Middle frontal gyrus (tissue), 1 donor: ENCODE results near the gene CNNM4.

Experiments used
- DNase-seq: peaks from one replicate; pipeline ENCODE4 v3.0.0-alpha.2; 2015; ENCODE audit warnings: low spot score; ENCODE audit errors: extremely low spot score

CNNM4 gene

GRCh38 chr2:96758987-96759386 is 1.7 kb upstream of the CNNM4 start:
- no peak for DNase-seq

GRCh38 chr2:96759548-96759947 is 1.2 kb upstream of the CNNM4 start:
- DNase-seq = no peak

DNA sequence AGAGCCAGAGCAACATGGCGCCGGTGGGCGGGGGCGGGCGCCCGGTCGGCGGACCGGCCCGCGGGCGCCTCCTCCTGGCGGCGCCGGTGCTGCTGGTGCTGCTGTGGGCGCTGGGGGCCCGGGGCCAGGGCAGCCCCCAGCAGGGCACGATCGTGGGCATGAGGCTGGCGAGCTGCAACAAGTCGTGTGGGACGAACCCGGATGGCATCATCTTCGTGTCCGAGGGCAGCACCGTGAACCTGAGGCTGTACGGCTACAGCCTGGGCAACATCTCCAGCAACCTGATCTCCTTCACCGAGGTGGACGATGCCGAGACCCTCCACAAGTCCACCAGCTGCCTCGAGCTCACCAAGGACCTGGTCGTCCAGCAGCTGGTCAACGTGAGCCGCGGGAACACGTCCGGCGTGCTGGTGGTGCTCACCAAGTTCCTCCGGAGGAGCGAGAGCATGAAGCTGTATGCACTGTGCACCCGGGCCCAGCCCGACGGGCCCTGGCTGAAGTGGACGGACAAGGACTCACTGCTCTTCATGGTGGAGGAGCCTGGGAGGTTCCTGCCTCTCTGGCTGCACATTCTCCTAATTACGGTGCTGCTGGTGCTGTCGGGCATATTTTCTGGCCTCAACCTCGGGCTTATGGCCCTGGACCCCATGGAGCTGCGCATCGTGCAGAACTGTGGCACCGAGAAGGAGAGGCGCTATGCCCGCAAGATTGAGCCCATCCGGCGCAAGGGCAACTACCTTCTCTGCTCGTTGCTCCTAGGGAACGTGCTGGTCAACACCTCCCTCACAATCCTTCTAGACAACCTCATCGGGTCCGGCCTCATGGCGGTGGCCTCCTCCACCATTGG is 507 bp downstream of the CNNM4 start:
- no peak for DNase-seq

DNA sequence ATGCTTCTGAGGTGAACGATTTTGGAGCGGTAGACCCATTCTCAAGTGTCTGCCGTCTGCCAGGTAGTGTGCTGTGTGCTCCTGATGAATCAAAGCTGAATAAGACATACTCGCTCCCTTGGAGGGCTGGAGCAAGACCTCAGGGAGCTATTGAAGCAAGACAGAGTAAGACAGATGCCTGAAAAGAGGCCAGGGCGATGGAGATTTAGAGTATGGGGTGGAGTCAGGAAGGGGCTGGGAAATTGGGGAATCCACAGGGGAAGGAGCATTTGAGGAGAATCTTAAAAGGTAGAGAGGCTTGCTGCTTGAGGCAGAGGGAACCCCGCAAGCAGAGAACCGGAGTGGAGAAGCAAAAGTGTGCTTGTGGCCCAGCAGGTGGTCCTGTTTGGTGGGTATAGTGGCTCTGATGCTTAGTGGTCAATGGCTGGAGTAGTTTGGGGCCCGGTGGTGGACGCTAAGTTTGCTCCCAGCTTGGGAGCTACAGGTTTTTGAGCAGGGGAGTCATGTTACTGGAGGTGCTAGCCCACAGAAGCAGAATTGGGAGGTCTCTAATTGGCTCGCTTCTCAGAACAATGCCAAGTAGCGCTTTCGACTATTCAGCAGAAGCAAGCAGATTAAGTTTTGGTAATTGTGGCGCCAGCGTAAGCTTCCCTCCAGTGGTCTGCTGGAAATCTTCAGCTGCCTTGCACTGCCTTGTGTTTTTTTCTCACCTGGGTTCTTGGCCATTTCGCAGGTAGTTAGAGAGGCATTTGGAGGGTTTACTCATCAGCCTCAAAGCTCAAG is 2.0 kb downstream of the CNNM4 start:
- no peak for DNase-seq

- no peak for DNase-seq
Observed at GRCh38 chr2:96763511-96764252, 3.0 kb downstream of the CNNM4 start.

- DNase-seq = no peak
Observed at GRCh38 chr2:96764253-96764637, 3.5 kb downstream of the CNNM4 start.

- DNase-seq = no peak
Observed at GRCh38 chr2:96767135-96767871, 6.6 kb downstream of the CNNM4 start.

DNA sequence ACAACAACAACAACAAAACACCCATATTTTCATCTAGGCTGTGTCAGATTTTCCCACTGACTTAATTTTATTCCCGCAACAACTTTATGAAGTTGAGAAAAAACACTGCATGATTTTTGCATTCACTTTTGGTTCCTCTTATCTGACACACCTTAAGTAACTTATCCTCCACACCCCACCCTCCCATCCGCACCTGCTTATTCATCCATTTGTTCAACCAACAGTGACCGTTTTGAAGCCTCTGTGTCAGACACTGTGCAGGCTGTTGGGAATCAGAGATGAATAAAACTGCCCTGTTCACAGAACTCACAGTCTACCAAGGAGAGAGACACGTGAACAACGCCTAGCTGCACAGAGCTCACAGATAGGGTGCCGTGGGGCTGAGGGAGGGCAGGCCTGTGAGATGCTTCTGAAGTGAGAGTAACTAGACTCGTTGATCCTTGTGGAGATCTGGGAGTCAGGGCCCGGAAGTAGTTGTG is 7.4 kb downstream of the CNNM4 start:
- DNase-seq = no peak

- no peak for DNase-seq
Observed at GRCh38 chr2:96769814-96770213, 9.1 kb downstream of the CNNM4 start.

GRCh38 chr2:96770442-96771202 is 9.9 kb downstream of the CNNM4 start:
- no peak for DNase-seq

DNA sequence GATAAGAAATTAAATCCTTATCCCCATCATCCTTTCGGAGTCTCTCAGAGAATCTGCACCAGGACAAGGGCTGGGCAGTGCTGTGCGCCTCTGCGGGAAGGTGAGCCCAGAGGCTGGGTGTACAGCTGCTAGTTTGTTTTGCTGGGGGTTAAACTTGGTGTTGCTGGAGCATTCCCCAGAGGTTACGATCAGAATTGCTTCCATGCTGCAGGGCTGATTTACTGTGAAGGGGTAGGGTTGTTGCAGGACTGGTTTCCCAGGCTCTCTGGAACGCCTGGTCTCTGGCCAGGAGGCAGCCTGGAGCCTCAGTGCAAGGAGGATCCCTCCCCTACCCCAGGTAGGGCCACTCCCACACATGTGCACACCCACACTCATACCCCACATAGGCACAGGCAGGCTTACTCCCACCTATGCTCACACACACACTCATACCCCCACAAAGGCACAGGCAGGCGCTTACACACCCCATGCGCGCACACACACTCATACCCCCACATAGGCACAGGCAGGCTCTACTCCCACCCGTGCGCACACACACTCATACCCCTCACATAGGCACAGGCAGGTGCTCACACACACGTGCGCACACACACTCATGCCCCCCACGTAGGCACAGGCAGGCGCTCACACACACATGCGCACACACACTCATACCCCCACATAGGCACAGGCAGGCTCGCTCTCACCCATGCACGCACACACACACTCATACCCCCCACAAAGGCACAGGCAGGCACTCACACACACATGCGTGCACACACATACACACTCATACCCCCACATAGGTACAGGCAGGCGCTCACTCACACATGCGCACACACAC is 11.3 kb downstream of the CNNM4 start:
- DNase-seq = no peak

- DNase-seq = no peak
Observed at GRCh38 chr2:96772903-96773671, 12.4 kb downstream of the CNNM4 start.

- DNase-seq = no peak
Observed at GRCh38 chr2:96773922-96774321, 13.2 kb downstream of the CNNM4 start.

- DNase-seq = no peak
Observed at GRCh38 chr2:96775160-96775559, 14.5 kb downstream of the CNNM4 start.

DNA sequence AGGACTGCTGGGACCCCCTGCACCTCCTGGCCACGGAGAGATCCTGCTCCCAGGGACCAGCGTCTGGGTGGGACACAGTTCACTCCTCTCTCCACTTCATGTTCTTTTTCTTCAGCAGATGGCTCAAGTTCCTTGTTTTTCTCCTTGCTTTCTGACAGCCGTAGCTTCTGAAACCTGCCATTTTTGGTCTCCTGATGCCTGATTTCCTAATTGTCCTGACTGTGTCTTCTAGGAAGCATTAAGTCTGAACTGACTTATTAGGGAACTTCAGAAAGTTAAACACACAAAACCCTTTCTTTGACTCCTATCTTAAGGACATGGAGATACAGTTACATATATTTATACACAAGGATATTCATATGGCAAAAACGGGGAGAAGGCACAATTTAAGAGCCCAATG is 22.7 kb downstream of the CNNM4 start:
- no peak for DNase-seq

DNA sequence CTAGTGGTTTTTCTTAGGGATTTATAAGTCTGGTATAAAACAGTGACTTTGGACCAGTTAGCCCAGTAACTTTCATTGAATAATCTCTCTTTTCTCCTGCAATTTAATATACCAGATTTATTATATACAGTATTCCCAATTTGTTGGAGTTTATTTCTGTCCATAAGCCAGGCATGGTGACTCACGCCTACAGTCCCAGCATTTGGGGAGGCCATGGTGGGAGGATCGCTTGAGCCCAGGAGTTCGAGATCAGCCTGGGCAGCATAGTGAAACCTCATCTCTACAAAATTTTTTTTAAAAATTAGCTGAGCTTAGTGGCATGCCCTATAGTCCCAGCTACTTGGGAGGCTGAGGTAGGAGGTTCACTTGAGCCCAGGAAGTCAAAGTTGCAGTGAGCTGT is 26.7 kb downstream of the CNNM4 start:
- no peak for DNase-seq

DNA sequence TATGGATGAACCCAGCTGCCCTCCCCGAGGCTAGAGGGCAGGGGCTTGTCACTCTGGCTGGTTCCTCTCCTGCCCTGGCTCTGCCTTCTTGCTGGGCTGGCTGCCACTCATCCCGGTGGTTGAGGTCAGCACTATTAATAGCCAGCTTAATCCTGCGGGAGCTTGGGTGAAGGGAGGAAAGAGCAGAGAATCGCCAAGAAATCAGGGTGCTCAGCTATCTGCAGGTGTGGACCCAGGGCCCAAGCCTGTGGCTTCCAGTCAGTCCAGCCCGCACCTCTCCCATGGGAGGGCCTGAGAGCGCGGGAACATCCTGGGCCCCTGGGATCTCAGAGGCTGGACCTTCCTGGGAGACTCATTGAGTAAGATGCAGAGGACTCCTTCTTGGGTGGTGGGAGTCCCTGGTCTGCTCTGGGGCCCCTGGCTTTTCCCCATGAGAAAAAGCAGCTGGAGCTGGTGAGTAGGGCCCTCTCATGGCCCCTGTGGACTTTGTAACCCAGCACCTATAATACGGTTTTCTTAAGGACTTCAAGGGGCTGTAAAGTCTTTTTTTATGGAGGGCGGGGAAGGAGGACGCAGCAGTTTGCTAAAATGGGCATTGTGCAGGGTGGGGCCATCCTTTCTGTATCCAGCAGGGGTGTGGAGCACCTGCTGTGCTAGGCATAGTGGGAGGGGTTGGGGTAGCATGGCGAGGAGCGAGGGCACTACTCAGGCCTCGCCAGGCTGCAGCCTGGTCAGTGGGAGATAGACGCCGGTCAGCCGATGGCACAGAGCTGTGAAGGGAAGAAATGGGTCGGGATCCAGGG is 27.9 kb downstream of the CNNM4 start:
- no peak for DNase-seq

GRCh38 chr2:96789245-96789617 is 28.5 kb downstream of the CNNM4 start:
- no peak for DNase-seq
